PC-3 (cell line): ENCODE results near the gene RPS2.
"Not testable (repeated sequence)": the region's sequence is repeated elsewhere in the genome, so short reads cannot be mapped to it uniquely, and the experiment has no call there.

Experiments
- EZH2phosphoT487 ChIP-seq: fragments of 300-600 bp; sonication (generic); IDR thresholded peaks from 2 replicates; pipeline ENCODE4 v1.6.1; 2018; ENCODE audit warnings: mild to moderate bottlenecking, antibody characterized with exemption, low read length, borderline replicate concordance
- TF ChIP-seq, protein P1 (sequence below): fragments of 300-600 bp; sonication (generic); conservative IDR thresholded peaks from 2 replicates; pipeline ENCODE4 v1.5.1; 2017; ENCODE audit warnings: antibody characterized with exemption, low read depth, mild to moderate bottlenecking, low read length

DNA sequence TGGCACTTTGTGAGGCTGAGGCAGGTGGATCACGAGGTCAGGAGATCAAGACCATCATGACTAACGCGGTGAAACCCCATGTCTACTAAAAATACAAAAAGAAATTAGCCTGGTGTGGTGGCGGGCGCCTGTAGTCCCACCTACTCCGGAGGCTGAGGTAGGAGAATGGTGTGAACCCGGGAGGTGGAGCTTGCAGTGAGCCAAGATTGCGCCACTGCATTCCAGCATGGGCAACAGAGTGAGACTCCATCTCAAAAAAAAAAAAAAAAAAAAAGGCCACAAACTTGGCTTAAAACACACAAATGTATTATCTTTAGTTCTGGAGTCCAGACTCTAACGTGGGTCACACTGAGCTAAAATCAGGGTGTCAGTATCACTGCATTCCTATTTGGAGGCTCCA is 47.1 kb upstream of the RPS2 start:
- TF ChIP-seq, protein P1, sequence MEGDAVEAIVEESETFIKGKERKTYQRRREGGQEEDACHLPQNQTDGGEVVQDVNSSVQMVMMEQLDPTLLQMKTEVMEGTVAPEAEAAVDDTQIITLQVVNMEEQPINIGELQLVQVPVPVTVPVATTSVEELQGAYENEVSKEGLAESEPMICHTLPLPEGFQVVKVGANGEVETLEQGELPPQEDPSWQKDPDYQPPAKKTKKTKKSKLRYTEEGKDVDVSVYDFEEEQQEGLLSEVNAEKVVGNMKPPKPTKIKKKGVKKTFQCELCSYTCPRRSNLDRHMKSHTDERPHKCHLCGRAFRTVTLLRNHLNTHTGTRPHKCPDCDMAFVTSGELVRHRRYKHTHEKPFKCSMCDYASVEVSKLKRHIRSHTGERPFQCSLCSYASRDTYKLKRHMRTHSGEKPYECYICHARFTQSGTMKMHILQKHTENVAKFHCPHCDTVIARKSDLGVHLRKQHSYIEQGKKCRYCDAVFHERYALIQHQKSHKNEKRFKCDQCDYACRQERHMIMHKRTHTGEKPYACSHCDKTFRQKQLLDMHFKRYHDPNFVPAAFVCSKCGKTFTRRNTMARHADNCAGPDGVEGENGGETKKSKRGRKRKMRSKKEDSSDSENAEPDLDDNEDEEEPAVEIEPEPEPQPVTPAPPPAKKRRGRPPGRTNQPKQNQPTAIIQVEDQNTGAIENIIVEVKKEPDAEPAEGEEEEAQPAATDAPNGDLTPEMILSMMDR: not testable (repeated sequence)
- TF ChIP-seq EZH2phosphoT487: not testable (repeated sequence)
